Tibial nerve (tissue), 3 donors: ENCODE data around the gene ATP6V0E2.

Experiments used
- POLR2A ChIP-seq, 2 donors: fragments of 450-650 bp; IDR thresholded peaks; one replicate each; pipeline ENCODE4 v1.6.1; 2017; ENCODE audit warnings: antibody characterized with exemption in 2 of 2, mild to moderate bottlenecking in 2 of 2, moderate library complexity in 2 of 2
- TF ChIP-seq, protein P1 (sequence below), 5 experiments: fragments of 200-600 bp in 3 of 5; fragments of 450-650 bp in 2 of 5; sonication (generic) in 3 of 5; IDR thresholded peaks; one replicate each; pipeline ENCODE4 v1.5.1; 2016 to 2019; ENCODE audit warnings: antibody characterized with exemption in 5 of 5, mild to moderate bottlenecking in 3 of 5, moderate library complexity in 2 of 5

DNA sequence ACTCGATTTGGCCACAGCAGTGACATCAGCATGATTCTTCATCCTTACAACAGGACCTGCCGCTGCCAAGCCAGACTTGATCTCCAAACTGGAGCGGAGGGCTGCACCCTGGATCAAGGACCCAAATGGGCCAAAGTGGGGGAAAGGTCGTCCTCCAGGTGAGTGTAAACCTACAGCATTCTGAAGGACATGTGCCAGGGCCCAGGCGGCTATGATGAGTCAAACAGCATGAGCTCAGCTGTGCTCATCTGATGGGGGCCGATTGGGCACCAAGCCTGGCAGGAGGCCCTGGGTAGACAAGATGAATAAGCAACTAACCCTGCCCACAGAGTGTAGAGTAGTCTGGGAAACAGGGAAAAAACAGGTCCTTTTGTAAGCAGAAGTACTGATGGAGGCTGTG, 14.4 kb upstream of the ATP6V0E2 start:
- TF ChIP-seq, protein P1, sequence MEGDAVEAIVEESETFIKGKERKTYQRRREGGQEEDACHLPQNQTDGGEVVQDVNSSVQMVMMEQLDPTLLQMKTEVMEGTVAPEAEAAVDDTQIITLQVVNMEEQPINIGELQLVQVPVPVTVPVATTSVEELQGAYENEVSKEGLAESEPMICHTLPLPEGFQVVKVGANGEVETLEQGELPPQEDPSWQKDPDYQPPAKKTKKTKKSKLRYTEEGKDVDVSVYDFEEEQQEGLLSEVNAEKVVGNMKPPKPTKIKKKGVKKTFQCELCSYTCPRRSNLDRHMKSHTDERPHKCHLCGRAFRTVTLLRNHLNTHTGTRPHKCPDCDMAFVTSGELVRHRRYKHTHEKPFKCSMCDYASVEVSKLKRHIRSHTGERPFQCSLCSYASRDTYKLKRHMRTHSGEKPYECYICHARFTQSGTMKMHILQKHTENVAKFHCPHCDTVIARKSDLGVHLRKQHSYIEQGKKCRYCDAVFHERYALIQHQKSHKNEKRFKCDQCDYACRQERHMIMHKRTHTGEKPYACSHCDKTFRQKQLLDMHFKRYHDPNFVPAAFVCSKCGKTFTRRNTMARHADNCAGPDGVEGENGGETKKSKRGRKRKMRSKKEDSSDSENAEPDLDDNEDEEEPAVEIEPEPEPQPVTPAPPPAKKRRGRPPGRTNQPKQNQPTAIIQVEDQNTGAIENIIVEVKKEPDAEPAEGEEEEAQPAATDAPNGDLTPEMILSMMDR (IDR thresholded peaks at IDR 0.05) = no peak
- TF ChIP-seq POLR2A (IDR thresholded peaks at IDR 0.05) = no peak
